Fibroblast of skin of right quadriceps (primary cell): ENCODE results near the gene DHX58.

Source experiments
- DNase-seq: peaks from one replicate; pipeline ENCODE4 v3.0.0-alpha.2; 2013

Gene DHX58

GRCh38 chr17:42109086-42109485 is 3.4 kb downstream of the DHX58 start:
- no peak for DNase-seq

- DNase-seq: peak; percentile 58
Observed at GRCh38 chr17:42107597-42108576, 4.6 kb downstream of the DHX58 start.

- DNase-seq: no peak
Observed at GRCh38 chr17:42107124-42107523, 5.4 kb downstream of the DHX58 start.

- no peak for DNase-seq
Observed at GRCh38 chr17:42106009-42106408, 6.5 kb downstream of the DHX58 start.

- no peak for DNase-seq
Observed at GRCh38 chr17:42104264-42104663, 8.2 kb downstream of the DHX58 start.

GRCh38 chr17:42103221-42103954 is 9.1 kb downstream of the DHX58 start:
- DNase-seq: no peak

- DNase-seq: peak; percentile 52
Observed at GRCh38 chr17:42101513-42102292, 10.8 kb downstream of the DHX58 start.

- DNase-seq: no peak
Observed at GRCh38 chr17:42098730-42099399, 13.6 kb downstream of the DHX58 start.

GRCh38 chr17:42097691-42098631 is 14.6 kb downstream of the DHX58 start, which contains the start of gene ZNF385C:
Gene ZNF385C (minus strand): TSS chr17:42098473. CDS start chr17:42063056, 35,417 bp downstream.
- no peak for DNase-seq

GRCh38 chr17:42096360-42097111 is 16.0 kb downstream of the DHX58 start:
- no peak for DNase-seq

- DNase-seq: no peak
Observed at GRCh38 chr17:42094375-42095069, 18.0 kb downstream of the DHX58 start.

- DNase-seq: no peak
Observed at GRCh38 chr17:42092939-42093338, 19.6 kb downstream of the DHX58 start.

GRCh38 chr17:42090964-42091790 is 21.3 kb downstream of the DHX58 start:
- DNase-seq: no peak

GRCh38 chr17:42088736-42089135 is 23.8 kb downstream of the DHX58 start:
- no peak for DNase-seq

- DNase-seq: no peak
Observed at GRCh38 chr17:42087736-42088705, 24.5 kb downstream of the DHX58 start.

- DNase-seq: no peak
Observed at GRCh38 chr17:42087042-42087701, 25.3 kb downstream of the DHX58 start.
